Measurements from ENCODE around the gene PRKCSH.
"Not testable (repeated sequence)": the region's sequence is repeated elsewhere in the genome, so short reads cannot be mapped to it uniquely, and the experiment has no call there.

The PRKCSH gene, protein sequence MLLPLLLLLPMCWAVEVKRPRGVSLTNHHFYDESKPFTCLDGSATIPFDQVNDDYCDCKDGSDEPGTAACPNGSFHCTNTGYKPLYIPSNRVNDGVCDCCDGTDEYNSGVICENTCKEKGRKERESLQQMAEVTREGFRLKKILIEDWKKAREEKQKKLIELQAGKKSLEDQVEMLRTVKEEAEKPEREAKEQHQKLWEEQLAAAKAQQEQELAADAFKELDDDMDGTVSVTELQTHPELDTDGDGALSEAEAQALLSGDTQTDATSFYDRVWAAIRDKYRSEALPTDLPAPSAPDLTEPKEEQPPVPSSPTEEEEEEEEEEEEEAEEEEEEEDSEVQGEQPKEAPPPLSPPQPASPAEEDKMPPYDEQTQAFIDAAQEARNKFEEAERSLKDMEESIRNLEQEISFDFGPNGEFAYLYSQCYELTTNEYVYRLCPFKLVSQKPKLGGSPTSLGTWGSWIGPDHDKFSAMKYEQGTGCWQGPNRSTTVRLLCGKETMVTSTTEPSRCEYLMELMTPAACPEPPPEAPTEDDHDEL

DNA sequence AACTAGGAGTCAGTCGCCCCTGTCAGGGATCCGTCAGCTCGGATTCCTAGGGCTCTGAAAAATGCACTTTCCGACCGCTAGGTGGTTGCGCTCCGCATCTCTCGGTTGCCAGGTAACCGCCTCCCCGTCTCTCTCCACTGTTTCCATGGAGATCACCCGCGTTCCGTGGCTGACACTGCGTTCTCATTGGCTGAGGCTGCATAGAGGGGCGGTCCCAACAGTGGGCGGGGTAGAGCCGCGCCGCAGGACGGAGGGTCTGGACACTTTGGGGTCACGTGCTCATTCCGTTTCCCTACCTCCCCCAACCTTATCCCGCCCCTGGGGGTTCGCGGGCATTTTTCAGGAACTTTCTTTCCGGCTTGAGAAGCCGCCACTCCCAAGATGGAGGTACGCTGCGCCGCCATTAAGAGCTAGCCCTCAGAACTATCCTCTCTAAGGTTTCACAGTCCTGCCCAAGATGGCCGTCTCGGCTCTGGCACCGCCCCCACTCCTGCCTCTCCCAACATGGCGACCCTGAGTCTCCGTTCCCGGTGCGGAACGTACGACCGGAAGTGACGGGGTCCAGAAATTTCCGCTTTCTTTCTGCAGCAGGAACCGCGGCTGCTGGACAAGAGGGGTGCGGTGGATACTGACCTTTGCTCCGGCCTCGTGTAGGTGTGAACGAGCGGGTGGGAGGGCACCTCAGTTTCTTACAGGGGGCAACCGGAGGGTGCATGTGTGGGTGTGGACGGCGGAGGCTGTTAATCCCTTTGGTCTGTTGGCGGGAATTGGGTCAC lies at the start of gene PRKCSH, which contains the start of gene ODAD3:
TSS of gene PRKCSH (plus strand) at position 579 of the 776 bp plus-strand sequence. CDS start 483 bp downstream, outside the sequence.
TSS of gene ODAD3 (minus strand) at position 65 of the 776 bp plus-strand sequence. CDS start 105 bp downstream, outside the sequence.
- no peak for TF ChIP-seq GATA1 (IDR thresholded peaks at IDR 0.05; ENCODE audit: low read depth, low read length)
- TF ChIP-seq POLR2A (IDR thresholded peaks at IDR 0.05; ENCODE audit: low read length): peak; percentile 66
- peak; percentile 100 for DNase-seq

DNA sequence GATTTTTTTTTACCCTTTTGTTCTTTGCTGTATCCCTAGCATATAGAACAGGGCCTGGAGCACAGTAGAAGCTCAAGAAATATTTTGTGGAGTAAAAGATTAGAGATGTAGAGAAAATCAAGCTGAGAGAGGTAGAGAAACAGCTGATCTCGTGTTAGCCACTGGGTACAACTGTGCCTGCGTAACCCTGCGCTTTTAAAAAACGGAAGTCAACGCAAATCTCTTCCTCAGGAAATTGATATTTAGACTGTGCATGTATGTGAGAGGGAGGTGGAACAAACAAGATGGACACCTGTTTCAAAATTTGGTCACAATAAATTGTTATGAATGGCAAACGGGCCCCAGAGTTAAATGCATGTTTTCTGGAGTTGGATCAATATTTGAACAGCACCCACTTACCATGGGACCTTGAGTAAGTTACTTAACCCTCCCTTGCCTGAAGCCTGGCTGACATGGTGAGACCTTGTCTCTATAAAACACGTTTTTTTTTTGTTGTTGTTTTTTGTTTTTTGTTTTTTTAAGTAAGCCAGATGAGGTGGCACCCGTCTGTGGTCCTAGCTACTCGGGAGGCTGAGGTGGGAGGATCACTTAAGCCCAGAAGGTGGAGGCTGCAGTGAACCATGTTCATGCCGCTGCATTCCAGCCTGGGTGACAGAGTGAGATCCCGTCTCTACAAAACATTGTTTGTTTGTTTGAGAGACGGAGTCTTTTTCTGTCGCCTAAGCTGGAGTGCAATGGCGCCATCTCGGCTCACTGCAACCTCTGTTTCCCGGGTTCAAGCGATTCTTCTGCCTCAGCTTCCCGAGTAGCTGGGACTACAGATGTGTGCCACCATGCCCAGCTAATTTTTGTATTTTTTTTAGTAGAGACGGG lies 48.0 kb upstream of the PRKCSH start:
- TF ChIP-seq POLR2A (IDR thresholded peaks at IDR 0.05; ENCODE audit: low read length): no peak
- TF ChIP-seq GATA1 (IDR thresholded peaks at IDR 0.05; ENCODE audit: low read depth, low read length): no peak
- DNase-seq: no peak

DNA sequence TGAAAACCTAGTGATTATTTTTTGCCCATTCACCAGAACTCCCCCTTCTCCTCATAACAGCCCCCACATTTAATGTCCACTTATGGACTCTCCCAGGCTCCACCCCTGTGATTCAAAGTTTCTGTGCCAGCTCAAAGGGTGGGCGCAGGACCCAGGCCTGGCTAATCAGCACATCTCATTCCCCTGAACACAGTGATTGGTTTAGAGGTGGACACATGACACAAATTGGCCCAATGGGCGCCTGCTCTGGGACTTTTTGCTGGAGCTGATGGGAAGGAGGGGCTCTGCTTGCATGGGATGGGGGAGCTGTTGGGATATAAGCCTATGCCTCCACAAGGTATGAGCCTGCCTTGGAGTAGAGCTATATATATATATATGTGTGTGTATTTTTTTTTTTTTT lies 45.1 kb upstream of the PRKCSH start:
- no peak for TF ChIP-seq GATA1 (IDR thresholded peaks at IDR 0.05; ENCODE audit: low read depth, low read length)
- no peak for TF ChIP-seq POLR2A (IDR thresholded peaks at IDR 0.05; ENCODE audit: low read length)
- DNase-seq: no peak

DNA sequence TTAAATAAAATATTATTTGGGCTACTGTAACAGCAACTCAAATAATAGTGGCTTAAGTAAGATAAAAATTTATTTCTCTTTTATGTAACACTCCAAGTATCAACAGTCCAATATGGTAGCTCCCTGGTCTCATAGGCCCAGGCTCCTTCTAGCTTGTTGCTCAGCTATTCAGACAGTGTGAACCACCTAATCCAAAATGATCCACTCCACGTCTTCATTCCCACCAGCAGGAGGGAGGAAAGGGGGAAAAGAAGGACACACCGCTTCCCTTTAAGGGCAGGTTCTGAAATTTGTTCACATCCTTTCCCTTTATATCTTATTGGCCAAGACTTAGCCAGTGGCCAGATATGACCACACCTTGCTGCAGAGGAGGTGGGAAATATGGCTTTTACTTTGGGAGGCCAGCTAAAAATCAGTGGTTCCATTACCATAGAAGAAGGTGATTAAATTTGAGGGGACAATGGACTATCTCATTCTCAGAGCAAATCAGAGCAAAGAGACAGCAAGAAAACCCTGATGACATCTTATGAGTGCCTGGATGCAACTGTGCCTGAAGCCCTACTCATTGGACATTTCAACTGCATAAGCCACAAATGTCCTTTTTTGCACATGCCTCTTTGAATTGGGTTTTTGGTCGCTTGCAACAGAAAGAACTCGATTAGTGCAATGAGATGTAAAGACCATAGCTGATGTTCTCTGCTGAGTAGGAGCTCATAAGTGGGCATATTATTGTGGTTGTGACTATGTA lies 44.3 kb upstream of the PRKCSH start:
- no peak for DNase-seq
- TF ChIP-seq GATA1 (IDR thresholded peaks at IDR 0.05; ENCODE audit: low read depth, low read length): no peak
- no peak for TF ChIP-seq POLR2A (IDR thresholded peaks at IDR 0.05; ENCODE audit: low read length)

DNA sequence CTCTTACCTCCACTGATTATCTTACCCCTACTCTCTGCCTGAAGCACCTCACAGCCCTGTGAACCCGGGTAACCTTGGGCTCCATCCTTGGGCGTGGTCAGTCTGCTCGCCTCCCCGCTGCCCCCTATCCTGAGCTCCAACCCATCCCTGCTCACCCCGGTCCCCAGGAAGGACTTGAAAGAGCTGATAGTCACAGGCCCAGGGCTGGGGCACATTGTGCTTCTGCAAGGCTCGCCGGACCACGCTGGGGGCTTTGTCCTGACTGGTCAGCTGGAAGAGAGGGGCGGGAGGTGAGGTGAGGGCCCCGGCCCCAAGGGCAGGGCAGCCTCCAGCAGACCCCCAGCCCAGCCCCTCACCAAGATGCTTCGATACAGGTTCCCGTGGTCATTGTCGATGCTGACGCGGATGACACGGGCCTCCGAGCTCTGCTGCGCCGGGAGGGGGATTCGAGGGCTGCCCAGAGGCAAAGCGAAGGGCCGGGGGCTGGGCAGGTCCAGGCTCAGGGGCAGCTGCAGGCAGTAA lies 38.3 kb upstream of the PRKCSH start:
- no peak for TF ChIP-seq GATA1 (IDR thresholded peaks at IDR 0.05; ENCODE audit: low read depth, low read length)
- DNase-seq: no peak

DNA sequence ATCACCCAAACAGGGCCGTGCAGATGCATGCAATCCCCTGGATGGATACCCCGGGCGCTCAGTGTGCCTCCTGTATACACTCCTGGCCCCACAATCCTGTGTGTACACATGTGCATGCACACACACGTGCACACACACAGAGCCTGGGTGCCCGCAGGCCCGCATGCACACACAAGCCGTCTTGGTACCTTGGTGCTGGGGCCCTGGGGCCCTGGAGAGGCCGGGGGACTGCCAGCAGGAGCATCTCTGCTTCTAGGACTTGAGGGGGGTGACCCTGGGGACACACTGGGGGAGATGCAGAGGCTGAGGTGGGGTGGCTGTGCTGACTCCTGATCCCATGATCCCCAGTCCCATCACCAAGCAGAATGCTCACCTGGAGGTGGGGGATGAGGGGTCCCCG lies 35.8 kb upstream of the PRKCSH start:
- DNase-seq: no peak
- TF ChIP-seq POLR2A (IDR thresholded peaks at IDR 0.05; ENCODE audit: low read length): no peak
- no peak for TF ChIP-seq GATA1 (IDR thresholded peaks at IDR 0.05; ENCODE audit: low read depth, low read length)

DNA sequence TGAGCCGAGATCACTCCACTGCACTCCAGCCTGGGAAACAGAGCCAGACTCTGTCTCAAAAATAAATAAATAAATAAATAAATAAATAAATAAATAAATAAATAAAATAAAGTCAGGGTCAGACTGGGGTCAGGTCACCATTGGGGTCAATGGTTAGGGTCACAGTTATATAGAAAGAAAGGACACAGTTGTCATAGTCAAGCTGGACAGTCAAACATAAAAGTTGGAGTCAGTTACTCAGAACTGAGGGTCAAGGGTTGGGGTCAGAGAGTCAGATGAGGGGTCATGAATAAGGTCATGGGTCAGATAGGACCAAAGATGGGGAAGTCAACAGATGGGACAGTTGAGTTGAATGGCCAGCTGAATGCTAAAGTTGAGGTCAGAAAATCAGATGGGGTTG lies 34.6 kb upstream of the PRKCSH start:
- no peak for TF ChIP-seq POLR2A (IDR thresholded peaks at IDR 0.05; ENCODE audit: low read length)
- TF ChIP-seq GATA1 (IDR thresholded peaks at IDR 0.05; ENCODE audit: low read depth, low read length): no peak
- no peak for DNase-seq

DNA sequence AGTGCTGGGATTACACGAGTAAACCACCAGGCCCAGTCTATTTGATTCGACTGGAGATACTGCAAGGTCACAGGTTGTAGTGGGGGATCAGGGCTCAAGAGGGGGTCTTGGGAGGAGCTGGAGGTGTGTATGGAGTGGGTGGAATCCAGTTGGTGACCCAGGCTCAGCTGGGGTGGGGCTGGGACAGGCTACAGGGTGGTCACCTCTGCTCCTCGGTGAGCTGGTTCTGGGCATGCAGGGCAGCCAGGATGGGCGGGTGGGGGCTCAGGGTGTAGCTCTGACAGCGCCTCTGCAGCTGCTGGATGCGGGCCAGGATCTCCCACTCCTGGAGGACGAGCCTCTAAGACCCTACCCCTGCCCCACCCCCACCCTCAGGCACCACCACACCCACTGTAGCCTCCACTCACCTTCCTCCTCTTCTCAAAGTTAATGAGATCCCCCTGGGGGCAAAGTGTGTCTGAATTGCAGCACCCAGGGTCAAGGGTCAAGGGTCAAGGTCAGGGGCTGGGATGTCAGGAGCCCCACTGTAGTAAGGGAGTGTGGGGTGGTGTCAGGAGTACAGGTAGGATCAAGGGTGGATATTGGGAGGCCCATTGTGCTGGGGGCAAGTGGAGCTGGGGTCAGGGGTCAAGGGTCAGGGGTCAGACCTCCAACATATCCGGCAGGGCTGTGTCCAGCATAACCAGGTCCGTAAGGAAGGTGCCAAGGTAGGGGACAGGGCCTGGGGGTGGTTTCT lies 33.5 kb upstream of the PRKCSH start:
- no peak for TF ChIP-seq POLR2A (IDR thresholded peaks at IDR 0.05; ENCODE audit: low read length)
- TF ChIP-seq GATA1 (IDR thresholded peaks at IDR 0.05; ENCODE audit: low read depth, low read length): no peak
- DNase-seq: no peak

DNA sequence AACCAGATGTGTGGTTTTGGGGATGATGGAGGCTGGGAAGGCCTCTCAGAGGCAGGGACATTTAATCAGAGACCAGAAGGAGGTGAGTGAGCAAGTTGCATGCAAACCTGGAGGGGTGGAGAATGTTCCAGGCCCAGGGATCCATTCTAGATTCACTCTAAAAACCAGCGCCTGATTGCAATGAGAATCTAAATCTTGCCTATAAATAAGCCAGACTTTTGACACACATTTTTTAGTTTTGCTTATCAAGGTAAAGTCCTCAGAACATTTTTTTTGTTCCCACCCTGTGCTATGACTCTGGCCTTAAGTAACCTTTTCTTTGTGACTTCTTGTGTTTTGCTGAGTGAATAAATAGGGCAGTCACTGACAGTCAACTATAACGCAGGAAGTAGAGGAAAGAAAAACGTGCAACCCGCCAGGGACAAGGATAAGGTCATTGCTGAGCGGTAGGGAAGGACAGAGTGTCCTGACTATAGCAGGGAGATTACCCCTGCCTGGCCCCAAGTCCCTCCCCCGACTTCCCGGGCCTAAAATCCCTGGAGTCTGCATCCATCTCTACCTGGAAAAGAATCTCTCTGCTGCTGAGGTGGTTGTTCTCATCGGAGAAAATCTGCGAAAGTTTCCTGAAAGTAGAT lies 30.7 kb upstream of the PRKCSH start:
- TF ChIP-seq GATA1 (IDR thresholded peaks at IDR 0.05; ENCODE audit: low read depth, low read length) (no peak), POLR2A (IDR thresholded peaks at IDR 0.05; ENCODE audit: low read length) (no peak)
- no peak for DNase-seq

DNA sequence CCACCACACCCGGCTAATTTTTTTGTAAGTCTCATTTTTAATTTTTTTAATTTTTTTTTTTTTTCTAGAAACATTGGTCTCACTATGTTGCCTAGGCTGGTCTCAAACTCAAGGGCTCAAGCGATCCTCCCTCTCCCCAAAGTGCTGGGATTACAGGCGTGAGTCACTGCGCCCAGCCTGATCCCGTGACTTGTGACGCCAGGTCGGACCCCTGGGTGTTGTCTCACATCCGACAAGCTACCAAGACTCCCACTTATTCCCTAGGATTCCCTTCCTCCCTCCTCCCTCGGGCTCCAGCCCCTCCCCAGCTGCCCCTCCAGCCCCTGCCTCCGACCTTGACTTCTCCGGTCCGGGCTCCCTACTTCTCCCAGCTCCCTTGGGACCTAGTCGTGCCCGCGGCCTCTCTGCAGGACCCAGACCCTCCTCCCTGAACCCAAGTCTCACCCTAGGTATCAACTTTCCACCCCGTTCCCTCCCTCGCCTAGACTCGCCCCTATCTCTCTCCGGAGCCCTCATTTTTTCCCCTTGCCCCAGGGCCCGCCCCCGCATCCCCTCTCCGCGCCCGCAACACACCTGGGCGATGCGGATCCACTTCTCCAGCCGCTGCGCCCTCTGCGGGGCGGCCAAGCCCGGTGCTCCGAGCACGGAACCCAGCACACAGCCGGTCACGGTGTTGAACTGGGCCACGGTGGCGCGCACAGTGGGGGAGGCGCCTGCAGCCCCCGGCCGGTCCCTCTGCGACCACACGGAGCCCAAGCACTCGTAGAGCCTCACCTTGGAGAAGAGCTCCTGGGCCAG lies 29.4 kb upstream of the PRKCSH start:
- DNase-seq: peak in 1 of 2 experiments; percentile 51
- TF ChIP-seq POLR2A (IDR thresholded peaks at IDR 0.05; ENCODE audit: low read length) (no peak), GATA1 (IDR thresholded peaks at IDR 0.05; ENCODE audit: low read depth, low read length) (no peak)

DNA sequence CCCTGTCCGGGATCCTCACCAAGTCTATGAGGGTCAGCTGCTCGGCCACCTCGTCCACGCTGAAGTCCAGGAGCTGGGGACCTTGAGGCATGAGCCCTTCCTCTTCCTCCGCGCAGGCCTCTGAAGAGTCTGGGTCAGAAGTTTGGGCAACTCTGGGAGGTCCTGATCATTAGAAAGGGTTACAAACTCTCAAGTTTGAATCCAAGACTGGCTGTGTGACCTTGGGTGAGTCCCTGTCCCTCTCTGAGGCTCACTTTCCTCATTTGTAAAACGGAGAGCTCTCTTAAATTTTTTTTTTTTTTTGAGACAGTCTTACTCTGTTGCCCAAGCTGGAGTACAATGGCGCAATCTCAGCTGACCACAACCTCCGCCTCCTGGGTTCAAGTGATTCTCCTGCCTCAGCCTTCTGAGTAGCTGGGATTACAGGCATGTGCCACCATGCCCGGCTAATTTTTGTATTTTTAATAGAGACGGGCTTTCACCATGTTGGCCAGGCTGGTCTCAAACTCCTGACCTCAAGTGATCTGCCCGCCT lies 28.7 kb upstream of the PRKCSH start:
- not testable (repeated sequence) for DNase-seq

Measured in erythroblast (primary cell).